Endometrial microvascular endothelial cells (primary cell): ENCODE measurements around the gene FLRT1. TPM values are rescaled to one million over a fixed set of nuclear protein-coding genes. Genes with fewer than 3 reads are reported as not detected.

ENCODE experiments used
- in situ Hi-C: cut with HindIII; loops from 2 replicates; pipeline ENCODE4 v1.10.0; 2017; ENCODE audit warnings: low sequenced_read_pairs, low pct_unique_long_range_greater_than_20kb; ENCODE audit errors: inconsistent ontology term
- total RNA-seq: library from RNA; depleted of rRNA; stranded (reverse); fragments of >200 nt; gene quantifications from one replicate; pipeline ENCODE4 v1.2.3, GENCODE V29; 2015; ENCODE audit errors: inconsistent ontology term

The FLRT1 gene
- total RNA-seq, 1 donor from 2014 or later = not detected

DNA sequence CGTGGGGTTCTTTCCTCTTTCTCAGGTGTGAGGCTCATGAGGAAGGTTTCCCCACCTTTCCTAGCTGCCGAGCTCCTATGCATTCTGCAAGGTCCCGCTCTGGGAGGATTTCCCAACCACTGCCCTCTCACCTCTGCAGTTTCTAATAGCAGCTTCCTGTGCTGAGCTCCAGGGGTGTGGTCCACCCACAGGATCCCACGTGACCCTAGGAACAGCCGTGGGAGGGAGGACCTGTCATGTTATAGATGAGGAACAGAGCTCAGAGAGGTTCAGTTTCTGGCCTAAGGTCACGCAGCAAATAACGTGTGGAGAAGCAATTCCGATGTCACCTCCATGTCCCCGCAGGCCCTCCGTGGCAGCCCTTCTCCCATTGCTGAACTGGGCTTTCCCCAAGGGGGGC, 38.5 kb downstream of the FLRT1 start:
- in situ Hi-C loops = loop anchor here (10.0 kb wide), 1 partner anchor 69 kb away; no protein-coding TSS in a partner anchor

DNA sequence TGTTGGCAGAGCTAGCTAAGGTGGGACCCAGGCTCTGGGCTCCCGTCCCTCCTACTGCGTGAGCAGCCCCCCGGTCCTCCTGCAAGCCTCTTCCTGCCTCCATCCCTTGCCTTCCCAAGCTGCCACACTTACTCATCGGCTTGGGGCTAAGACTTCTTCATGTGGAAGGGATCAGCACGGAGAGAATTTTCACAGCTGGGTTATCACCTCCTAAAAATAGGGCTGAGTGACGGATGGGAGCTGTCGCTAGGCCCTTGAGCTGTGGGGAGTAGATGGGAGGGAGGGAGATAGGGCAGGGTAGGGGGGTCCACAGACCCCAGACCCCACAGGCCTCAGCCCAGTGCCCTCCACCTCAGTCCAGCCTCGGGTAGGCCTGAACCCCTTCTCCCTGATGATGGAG, 41.0 kb downstream of the FLRT1 start:
- in situ Hi-C loops = loop anchor here (10.0 kb wide), 1 partner anchor 72 kb away; no protein-coding TSS in a partner anchor

GRCh38 chr11:64077607-64078006, 41.9 kb downstream of the FLRT1 start:
- in situ Hi-C loops = loop anchor here (10.0 kb wide), 1 partner anchor 73 kb away; no protein-coding TSS in a partner anchor

DNA sequence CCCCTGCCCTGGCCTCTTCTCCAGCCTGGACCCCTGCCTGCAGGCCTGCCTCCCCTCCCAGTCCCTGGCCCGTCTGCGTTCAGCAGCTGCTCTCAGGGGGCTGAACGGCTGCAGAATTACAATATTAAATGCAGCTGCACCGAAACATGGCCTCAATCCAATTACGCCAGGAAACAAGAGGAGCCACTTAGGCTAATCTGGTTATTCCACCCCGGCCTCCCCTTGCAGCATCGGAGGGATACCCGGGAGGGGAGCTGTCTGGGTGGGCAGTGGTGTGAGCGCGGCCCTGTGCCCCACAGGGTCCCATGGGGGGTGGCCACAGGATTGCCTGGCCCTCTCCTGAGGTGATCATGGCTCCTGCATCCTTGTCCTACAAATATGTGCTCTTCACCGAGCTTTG, 42.6 kb downstream of the FLRT1 start:
- in situ Hi-C loops = loop anchor here (10.0 kb wide), 1 partner anchor 73 kb away; no protein-coding TSS in a partner anchor

- in situ Hi-C loops = loop anchor here (10.0 kb wide), 1 partner anchor 74 kb away; no protein-coding TSS in a partner anchor
Observed at GRCh38 chr11:64078905-64079304, 43.2 kb downstream of the FLRT1 start.

DNA sequence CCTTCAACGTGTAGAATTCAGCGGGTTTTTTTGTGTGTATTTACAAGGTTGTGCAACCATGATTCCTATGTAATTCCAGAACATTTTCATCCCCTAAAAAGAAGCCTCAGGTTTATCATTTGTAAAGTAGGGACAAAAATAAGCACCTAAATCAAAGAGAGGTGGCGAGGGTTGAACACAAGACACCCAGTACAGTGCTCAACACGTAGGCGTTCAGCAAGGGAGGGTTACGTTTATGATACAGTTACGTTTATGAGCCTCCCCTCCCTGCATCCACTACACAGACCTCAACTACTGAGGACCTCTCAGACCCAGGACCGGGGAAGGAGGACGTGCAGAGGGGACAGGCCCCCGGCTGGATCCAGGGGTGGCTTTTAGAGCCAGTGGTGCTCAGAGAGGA, 44.7 kb downstream of the FLRT1 start:
- in situ Hi-C loops = no loop called here

DNA sequence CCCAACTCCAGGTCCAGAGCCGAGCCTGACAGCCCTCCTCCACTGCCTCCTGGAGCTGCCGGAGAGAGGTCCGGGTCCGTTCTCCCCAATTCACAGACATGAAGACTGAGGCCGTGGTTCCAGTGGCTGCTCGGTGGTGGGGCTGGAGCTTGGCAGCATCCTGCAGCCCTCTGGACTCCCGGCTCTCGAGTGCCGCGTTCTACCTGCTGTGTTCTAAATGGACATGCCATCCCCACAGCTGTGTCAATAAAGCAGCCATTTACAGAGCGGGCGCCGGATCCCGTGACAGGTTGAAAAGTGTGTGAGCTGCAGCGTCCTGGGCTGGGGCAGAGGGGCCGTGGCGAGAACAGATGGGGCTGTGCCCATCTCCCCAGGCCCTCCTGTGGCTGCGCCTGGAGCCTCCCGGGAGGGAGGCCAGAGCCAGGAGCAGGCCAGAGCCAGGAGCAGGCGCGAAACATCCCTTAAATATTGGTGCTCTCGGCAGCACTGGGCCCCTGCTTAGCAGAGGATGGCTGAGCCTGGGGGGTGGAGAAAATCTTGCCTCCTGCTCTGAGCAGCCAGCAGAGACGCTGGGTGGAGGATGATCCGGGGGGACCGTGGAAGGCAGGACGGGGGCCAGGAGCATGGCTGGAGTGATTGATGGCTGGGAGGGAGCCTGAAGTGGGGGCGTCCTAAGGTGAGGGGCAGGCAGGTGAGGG, 46.2 kb downstream of the FLRT1 start:
- in situ Hi-C loops = no loop called here

DNA sequence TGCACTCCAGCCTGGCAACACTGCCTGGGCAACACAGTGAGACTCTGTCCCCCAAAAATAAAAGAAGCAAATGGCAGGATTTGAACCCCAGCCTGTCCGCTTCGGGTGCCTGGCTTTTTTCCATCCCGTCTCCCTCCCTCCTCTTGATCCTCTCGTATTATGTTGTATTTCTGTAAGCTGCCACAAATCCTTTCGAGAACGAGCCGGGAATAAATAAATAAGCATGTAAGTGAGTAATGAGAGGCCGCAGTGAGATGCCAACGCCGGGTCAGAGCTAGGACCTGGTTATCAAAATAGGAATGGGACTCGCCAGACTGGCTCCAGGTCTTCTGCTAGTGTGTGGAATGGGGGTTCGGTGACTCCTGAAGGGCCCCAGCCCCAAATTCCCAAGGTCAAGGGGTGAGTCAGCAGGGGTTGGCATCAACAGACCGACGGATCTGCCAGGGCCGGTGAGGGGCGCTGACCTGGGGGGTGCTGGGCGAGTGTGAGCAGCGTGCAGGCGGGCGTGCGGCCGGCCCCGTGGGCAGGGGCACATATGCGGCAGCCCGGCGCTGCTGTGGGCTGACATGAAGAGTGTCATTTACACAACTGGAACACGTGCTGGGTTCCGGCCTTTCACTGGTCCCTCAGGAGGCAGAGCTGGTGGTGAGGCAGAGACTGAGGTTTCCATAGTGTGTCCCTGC, 47.8 kb downstream of the FLRT1 start:
- in situ Hi-C loops = no loop called here

DNA sequence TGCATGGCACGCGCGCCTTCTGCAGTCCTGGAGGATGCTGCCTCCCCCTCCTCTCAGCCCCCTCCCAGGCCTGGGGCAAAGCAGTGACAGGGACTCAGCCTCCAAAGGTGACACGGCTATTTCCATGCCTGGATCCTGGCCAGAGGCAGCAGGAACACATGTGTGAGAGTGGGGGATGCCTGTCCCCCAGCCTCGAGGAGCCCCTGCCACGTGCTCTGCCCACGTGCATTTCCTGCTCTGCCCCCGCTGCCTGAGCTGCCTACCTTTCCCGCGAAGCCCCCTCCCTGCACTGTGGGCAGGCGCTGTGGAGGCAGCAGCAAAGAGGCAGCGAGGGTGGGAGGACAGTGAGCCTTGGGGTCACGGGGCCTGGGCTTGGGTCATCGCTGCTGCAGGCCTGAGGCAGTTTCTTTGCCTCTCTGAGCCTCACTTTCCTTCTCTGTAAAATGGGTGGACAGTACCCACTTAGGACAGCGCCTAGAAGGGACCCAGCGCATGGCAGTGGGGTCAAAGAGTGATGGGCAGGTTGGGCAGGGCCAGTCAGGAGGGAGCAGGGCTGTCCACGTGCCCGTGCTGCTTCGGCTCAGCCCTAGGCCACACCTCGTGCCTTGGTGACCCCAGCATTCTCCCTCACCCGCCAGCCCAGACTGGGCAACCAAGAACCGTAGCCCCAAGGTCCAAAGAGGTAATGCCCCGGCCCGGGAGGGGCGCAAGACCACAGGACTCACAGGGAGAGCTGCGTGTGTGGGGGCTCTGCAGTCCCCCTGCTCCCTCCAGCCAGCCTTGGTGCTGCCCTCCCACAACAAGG, 48.6 kb downstream of the FLRT1 start:
- in situ Hi-C loops = no loop called here

DNA sequence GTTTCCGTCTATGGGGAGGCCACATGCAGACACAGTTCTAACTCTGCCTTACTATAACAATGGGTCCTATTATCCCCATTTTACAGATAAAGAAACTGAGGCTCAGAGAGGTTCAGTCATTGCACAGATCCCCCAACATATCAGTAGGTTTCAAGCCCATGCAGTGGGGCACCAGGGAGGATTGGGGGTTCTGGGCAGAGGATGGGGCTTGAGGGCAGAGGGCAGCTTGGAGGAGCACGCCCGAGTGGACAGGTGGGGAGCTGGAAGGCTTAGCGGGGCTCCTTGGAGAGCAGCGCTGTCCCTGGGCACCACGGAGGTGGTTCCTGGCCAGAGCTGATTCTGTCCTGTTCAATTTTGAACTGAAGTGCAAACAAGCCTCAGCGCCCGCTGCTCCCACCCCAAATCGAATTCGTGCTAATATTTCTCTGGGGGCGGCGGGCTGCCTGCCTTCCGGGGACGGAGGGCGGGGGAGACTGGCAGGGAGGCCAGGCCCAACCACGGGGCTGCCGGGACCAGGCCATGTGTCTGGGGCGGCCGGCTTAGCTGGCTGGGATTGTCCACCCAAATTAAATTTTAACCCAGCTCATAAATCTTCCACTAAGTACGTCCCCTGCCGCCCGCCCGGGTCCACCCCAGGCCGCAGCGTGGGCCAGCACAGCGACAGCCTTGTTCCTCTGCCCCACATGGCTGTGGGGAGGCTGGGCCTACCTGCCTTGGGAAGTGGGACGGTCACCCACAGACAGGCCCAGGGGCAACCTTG, 49.4 kb downstream of the FLRT1 start:
- in situ Hi-C loops = no loop called here

Other genes with a start within 250 kb of the FLRT1 start
- gene SPINDOC, start 222.5 kb upstream of the FLRT1 start, total RNA-seq = 28.2 TPM
- gene MARK2, start 196.8 kb upstream of the FLRT1 start, total RNA-seq = 20.9 TPM
- gene RCOR2, start 118.8 kb upstream of the FLRT1 start, total RNA-seq = not detected
- 20.6 TPM for gene NAA40, start 96.9 kb upstream of the FLRT1 start, total RNA-seq
- 596 TPM for gene COX8A, start 61.3 kb upstream of the FLRT1 start, total RNA-seq
- gene OTUB1, start 49.5 kb upstream of the FLRT1 start, total RNA-seq = 108 TPM
- 16.0 TPM for gene MACROD1, start 130.2 kb downstream of the FLRT1 start, total RNA-seq
- 303 TPM for gene STIP1, start 150.2 kb downstream of the FLRT1 start, total RNA-seq
- 47.3 TPM for gene FERMT3, start 170.8 kb downstream of the FLRT1 start, total RNA-seq
- 120 TPM for gene TRPT1, start 190.3 kb downstream of the FLRT1 start, total RNA-seq
- gene NUDT22, start 190.3 kb downstream of the FLRT1 start, total RNA-seq = 61.4 TPM
- 14.7 TPM for gene DNAJC4, start 194.6 kb downstream of the FLRT1 start, total RNA-seq
- 44.2 TPM for gene VEGFB, start 198.7 kb downstream of the FLRT1 start, total RNA-seq
- gene FKBP2, start 205.2 kb downstream of the FLRT1 start, total RNA-seq = 49.9 TPM
- 283 TPM for gene PPP1R14B, start 211.0 kb downstream of the FLRT1 start, total RNA-seq
- gene PLCB3, start 215.6 kb downstream of the FLRT1 start, total RNA-seq = 61.8 TPM
- gene BAD, start 248.7 kb downstream of the FLRT1 start, total RNA-seq = 91.0 TPM
- gene GPR137, start 249.9 kb downstream of the FLRT1 start, total RNA-seq = 26.8 TPM